RWPE2 (cell line): ENCODE measurements around the gene WDR64.

Source experiments
- ATAC-seq: fragments of 200-7000 bp; cut with Tn5 transposase; 3 replicates; pipeline ENCODE4 v1.9.1; 2021; ENCODE audit warnings: low read depth
- DNase-seq: peaks from one replicate; pipeline ENCODE4 v3.0.0-alpha.2; 2020; ENCODE audit warnings: low spot score
- H3K27ac ChIP-seq: fragments of 450-650 bp; 2 replicates; pipeline ENCODE4 v1.5.1; 2017; ENCODE audit warnings: mild to moderate bottlenecking; ENCODE audit not compliant: poor library complexity, severe bottlenecking
- H3K27me3 ChIP-seq: fragments of 250-450 bp; sonication (Bioruptor Pico); 2 replicates; pipeline ENCODE4 v1.5.1; 2021; ENCODE audit warnings: mild to moderate bottlenecking, moderate library complexity; ENCODE audit not compliant: insufficient read depth, poor library complexity, severe bottlenecking
- H3K36me3 ChIP-seq: fragments of 250-450 bp; sonication (Bioruptor Pico); 2 replicates; pipeline ENCODE4 v1.5.1; 2020; ENCODE audit warnings: low read depth, mild to moderate bottlenecking, moderate library complexity
- H3K4me1 ChIP-seq: fragments of 250-450 bp; sonication (Bioruptor Pico); 2 replicates; pipeline ENCODE4 v1.5.1; 2021; ENCODE audit warnings: mild to moderate bottlenecking, moderate library complexity; ENCODE audit not compliant: insufficient read depth, poor library complexity, severe bottlenecking
- H3K4me3 ChIP-seq: fragments of 250-450 bp; sonication (Bioruptor Pico); 2 replicates; pipeline ENCODE4 v1.5.1; 2021; ENCODE audit warnings: mild to moderate bottlenecking, moderate library complexity; ENCODE audit not compliant: severe bottlenecking
- H3K9me3 ChIP-seq: fragments of 250-450 bp; sonication (Bioruptor Pico); 2 replicates; pipeline ENCODE4 v1.5.1; 2021; ENCODE audit warnings: mild to moderate bottlenecking, moderate library complexity; ENCODE audit not compliant: severe bottlenecking
- TF ChIP-seq, protein P1 (sequence below): fragments of 450-650 bp; IDR thresholded peaks from one replicate; pipeline ENCODE4 v1.5.1; 2017; ENCODE audit warnings: mild to moderate bottlenecking, moderate library complexity; ENCODE audit not compliant: poor library complexity, severe bottlenecking

The WDR64 gene

GRCh38 chr1:241765390-241765789, 113.3 kb downstream of the WDR64 start:
- H3K36me3 ChIP-seq = no peaks in the 10 kb centered on the region
- no peak overlapping the region for H3K27ac ChIP-seq
- TF ChIP-seq, protein P1, sequence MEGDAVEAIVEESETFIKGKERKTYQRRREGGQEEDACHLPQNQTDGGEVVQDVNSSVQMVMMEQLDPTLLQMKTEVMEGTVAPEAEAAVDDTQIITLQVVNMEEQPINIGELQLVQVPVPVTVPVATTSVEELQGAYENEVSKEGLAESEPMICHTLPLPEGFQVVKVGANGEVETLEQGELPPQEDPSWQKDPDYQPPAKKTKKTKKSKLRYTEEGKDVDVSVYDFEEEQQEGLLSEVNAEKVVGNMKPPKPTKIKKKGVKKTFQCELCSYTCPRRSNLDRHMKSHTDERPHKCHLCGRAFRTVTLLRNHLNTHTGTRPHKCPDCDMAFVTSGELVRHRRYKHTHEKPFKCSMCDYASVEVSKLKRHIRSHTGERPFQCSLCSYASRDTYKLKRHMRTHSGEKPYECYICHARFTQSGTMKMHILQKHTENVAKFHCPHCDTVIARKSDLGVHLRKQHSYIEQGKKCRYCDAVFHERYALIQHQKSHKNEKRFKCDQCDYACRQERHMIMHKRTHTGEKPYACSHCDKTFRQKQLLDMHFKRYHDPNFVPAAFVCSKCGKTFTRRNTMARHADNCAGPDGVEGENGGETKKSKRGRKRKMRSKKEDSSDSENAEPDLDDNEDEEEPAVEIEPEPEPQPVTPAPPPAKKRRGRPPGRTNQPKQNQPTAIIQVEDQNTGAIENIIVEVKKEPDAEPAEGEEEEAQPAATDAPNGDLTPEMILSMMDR = no peak
- ATAC-seq = no peak
- no peak for DNase-seq
- no peaks in the 10 kb centered on the region for H3K9me3 ChIP-seq
- H3K4me3 ChIP-seq = no peak overlapping the region
- no peaks in the 10 kb centered on the region for H3K4me1 ChIP-seq
- no peaks in the 10 kb centered on the region for H3K27me3 ChIP-seq

GRCh38 chr1:241767737-241768136, 115.7 kb downstream of the WDR64 start:
- no peak for DNase-seq
- Histone ChIP-seq H3K4me1 (no peaks in the 10 kb centered on the region), H3K4me3 (no peak overlapping the region), H3K27ac (no peak overlapping the region), H3K36me3 (no peaks in the 10 kb centered on the region), H3K9me3 (no peaks in the 10 kb centered on the region), H3K27me3 (no peaks in the 10 kb centered on the region)
- TF ChIP-seq, protein P1 = no peak
- no peak for ATAC-seq

GRCh38 chr1:241770115-241770514, 118.0 kb downstream of the WDR64 start:
- no peak for ATAC-seq
- TF ChIP-seq, protein P1 = no peak
- no peaks in the 10 kb centered on the region for H3K36me3 ChIP-seq

GRCh38 chr1:241771117-241771516, 119.0 kb downstream of the WDR64 start:
- no peaks in the 10 kb centered on the region for H3K9me3 ChIP-seq
- DNase-seq (no peak), ATAC-seq (no peak)
- no peaks in the 10 kb centered on the region for H3K36me3 ChIP-seq
- H3K4me3 ChIP-seq = no peak overlapping the region
- H3K4me1 ChIP-seq = no peaks in the 10 kb centered on the region
- no peaks in the 10 kb centered on the region for H3K27me3 ChIP-seq
- TF ChIP-seq, protein P1 = no peak
- H3K27ac ChIP-seq = no peak overlapping the region

More at GRCh38 chr1:241770115-241770514, 118.0 kb downstream of the WDR64 start:
- Histone ChIP-seq H3K9me3 (no peaks in the 10 kb centered on the region), H3K27me3 (no peaks in the 10 kb centered on the region), H3K4me3 (no peak overlapping the region), H3K4me1 (no peaks in the 10 kb centered on the region), H3K27ac (no peak overlapping the region)
- no peak for DNase-seq

DNA sequence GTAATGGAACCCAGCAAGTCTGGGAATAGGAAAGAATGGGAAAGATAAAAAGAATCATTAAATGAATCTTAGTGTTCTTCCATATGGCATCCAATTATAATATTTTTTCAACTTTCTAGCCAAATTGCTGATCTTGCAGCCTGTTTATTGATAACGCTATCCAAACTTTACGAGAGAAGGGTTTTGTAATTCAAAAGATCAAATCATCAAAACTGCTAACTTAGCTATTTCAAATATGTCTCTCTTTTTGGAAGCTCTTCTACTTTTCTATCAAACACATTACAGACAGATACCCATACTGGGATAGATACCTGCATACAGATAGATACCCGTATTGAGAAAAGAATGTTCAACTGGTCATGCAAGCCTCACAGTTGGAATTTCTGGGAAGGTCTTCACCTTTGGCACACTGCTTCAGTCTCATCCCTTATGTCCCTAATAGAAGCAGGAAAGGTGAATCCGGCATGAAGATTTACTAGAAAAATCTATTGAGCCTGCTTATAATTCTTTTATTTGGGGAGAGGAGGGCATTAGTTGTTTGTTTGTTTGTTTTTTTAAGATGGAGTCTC, 120.9 kb downstream of the WDR64 start:
- Histone ChIP-seq H3K4me1 (no peaks in the 10 kb centered on the region), H3K27ac (no peak overlapping the region), H3K36me3 (no peaks in the 10 kb centered on the region), H3K9me3 (no peaks in the 10 kb centered on the region), H3K4me3 (no peak overlapping the region), H3K27me3 (no peaks in the 10 kb centered on the region)
- ATAC-seq (no peak), DNase-seq (no peak)
- TF ChIP-seq, protein P1 = no peak
